Esophagus squamous epithelium (tissue), 5 donors: Measurements from ENCODE around the gene ITGB5. TPM values are rescaled to one million over a fixed set of nuclear protein-coding genes. Genes with fewer than 3 reads are reported as not detected.
A peak's percentile ranks its signal among the peaks of the same experiment; 100 is the strongest.

Experiments used
- DNase-seq: peaks from one replicate; lab custom pipeline; 2025; lab: John Stamatoyannopoulos, UW
- H3K27ac ChIP-seq, 4 donors: fragments of 200-600 bp; sonication (generic); one replicate each; pipeline ENCODE4 v1.5.1; 2016 to 2019; ENCODE audit warnings: mild to moderate bottlenecking in 1 of 4
- H3K27me3 ChIP-seq, 4 donors: fragments of 200-600 bp; sonication (generic); 1 replicate in 3 of 4; 2 replicates in 1 of 4; pipeline versions ENCODE4 v1.5.1 to v1.6.0; 2017 to 2021; ENCODE audit warnings: antibody characterized with exemption in 1 of 4
- H3K36me3 ChIP-seq, 3 donors: fragments of 200-600 bp; sonication (generic); one replicate each; pipeline ENCODE4 v1.5.1; 2016 to 2019
- H3K4me1 ChIP-seq, 3 donors: fragments of 200-600 bp; sonication (generic); one replicate each; pipeline ENCODE4 v1.5.1; 2017 to 2019
- H3K4me3 ChIP-seq, 4 donors: fragments of 200-600 bp; sonication (generic); 1 replicate in 3 of 4; 2 replicates in 1 of 4; pipeline ENCODE4 v1.5.1; 2016 to 2019; ENCODE audit warnings: mild to moderate bottlenecking in 2 of 4, moderate library complexity in 1 of 4
- H3K9me3 ChIP-seq, 3 donors: fragments of 200-600 bp; sonication (generic); one replicate each; pipeline ENCODE4 v1.5.1; 2016 to 2019
- CTCF ChIP-seq, 6 experiments: fragments of 450-650 bp in 4 of 6; fragments of 200-600 bp in 2 of 6; sonication (generic) in 2 of 6; IDR thresholded peaks; one replicate each; pipeline ENCODE4 v1.5.1; 2016 to 2019; ENCODE audit warnings: antibody characterized with exemption in 6 of 6, mild to moderate bottlenecking in 4 of 6, moderate library complexity in 4 of 6
- POLR2A ChIP-seq, 4 donors: fragments of 450-650 bp; IDR thresholded peaks; one replicate each; pipeline ENCODE4 v1.6.1; 2017; ENCODE audit warnings: antibody characterized with exemption in 4 of 4, mild to moderate bottlenecking in 4 of 4, moderate library complexity in 3 of 4
- WGBS, 2 donors: methylation state at CpG; one replicate each; pipeline ENCODE4 v1.1.5; 2018; 5-methylcytosine and 5-hydroxymethylcytosine counted together
- intact Hi-C: fragments of 100-400 bp; cut with DNase I; formaldehyde crosslinking; loops from one replicate; pipeline ENCODE4 v1.15.0; 2022
- total RNA-seq, 4 donors: library from RNA; depleted of rRNA; stranded (reverse); fragments of >200 nt; gene quantifications; one replicate each; pipeline ENCODE4 v1.1.0, GENCODE V29; 2016
- donor health status: DM: yes; HTN: yes; CAD: no.

ITGB5 gene
- total RNA-seq, 4 donors from 2014 or later: 68.4 to 114 (median 79.7) TPM

- Histone ChIP-seq H3K4me3 (no peak overlapping the region), H3K27ac (peak overlapping the region in 3 of 4 donors; percentile 77 to 86 (median 81)), H3K9me3 (no peaks in the 10 kb centered on the region), H3K4me1 (peaks cover 18 to 64% (median 33%) of the 10 kb centered on the region in 3 donors), H3K27me3 (no peaks in the 10 kb centered on the region), H3K36me3 (peaks cover 0 to 55% (median 3%) of the 10 kb centered on the region in 3 donors)
- intact Hi-C loops: no loop called here
- WGBS, 2 donors: 96 to 97% methylated on average over 5 to 6 of the region's 6 CpGs
- DNase-seq: no peak
- no peak for TF ChIP-seq POLR2A (IDR thresholded peaks at IDR 0.05)
- TF ChIP-seq CTCF (IDR thresholded peaks at IDR 0.05): no peak
These were observed 70.1 kb downstream of the ITGB5 start for GRCh38 chr3:124817079-124817478.

GRCh38 chr3:124816206-124816605, 71.0 kb downstream of the ITGB5 start:
- intact Hi-C loops: no loop called here
- Histone ChIP-seq H3K27me3 (no peaks in the 10 kb centered on the region), H3K36me3 (peaks cover 0 to 47% (median 3%) of the 10 kb centered on the region in 3 donors), H3K27ac (peak overlapping the region; percentile 18 to 86 (median 79)), H3K4me1 (peaks cover 23 to 72% (median 39%) of the 10 kb centered on the region in 3 donors), H3K4me3 (no peak overlapping the region), H3K9me3 (no peaks in the 10 kb centered on the region)
- DNase-seq: no peak
- TF ChIP-seq CTCF (IDR thresholded peaks at IDR 0.05): no peak
- TF ChIP-seq POLR2A (IDR thresholded peaks at IDR 0.05): no peak
- 40 to 69% methylated on average over 4 of the region's 4 CpGs for WGBS, 2 donors

- WGBS, 2 donors: 79 to 97% methylated on average over 3 to 5 of the region's 5 CpGs
- intact Hi-C loops: no loop called here
- H3K4me1 ChIP-seq: peaks cover 23 to 75% (median 39%) of the 10 kb centered on the region in 3 donors
- peaks cover 0 to 42% (median 3%) of the 10 kb centered on the region in 3 donors for H3K36me3 ChIP-seq
- no peak overlapping the region for H3K4me3 ChIP-seq
- H3K9me3 ChIP-seq: no peaks in the 10 kb centered on the region
- DNase-seq: no peak
- H3K27ac ChIP-seq: peak overlapping the region; percentile 63 to 86 (median 79)
- H3K27me3 ChIP-seq: no peaks in the 10 kb centered on the region
- TF ChIP-seq POLR2A (IDR thresholded peaks at IDR 0.05): no peak
- TF ChIP-seq CTCF (IDR thresholded peaks at IDR 0.05): no peak
These were observed 71.4 kb downstream of the ITGB5 start for GRCh38 chr3:124815781-124816180.

GRCh38 chr3:124814620-124815421, 72.3 kb downstream of the ITGB5 start:
- Histone ChIP-seq H3K27me3 (no peaks in the 10 kb centered on the region), H3K4me3 (no peak overlapping the region), H3K4me1 (peaks cover 23 to 78% (median 39%) of the 10 kb centered on the region in 3 donors), H3K27ac (peak overlapping the region; percentile 63 to 86 (median 79)), H3K36me3 (peaks cover 0 to 33% (median 3%) of the 10 kb centered on the region in 3 donors), H3K9me3 (no peaks in the 10 kb centered on the region)
- DNase-seq: no peak
- intact Hi-C loops: no loop called here
- WGBS, 2 donors: 33 to 61% methylated on average over 6 of the region's 11 CpGs
- TF ChIP-seq POLR2A (IDR thresholded peaks at IDR 0.05) (no peak), CTCF (IDR thresholded peaks at IDR 0.05) (no peak)

GRCh38 chr3:124813541-124813940, 73.6 kb downstream of the ITGB5 start:
- Histone ChIP-seq H3K4me1 (peaks cover 23 to 79% (median 39%) of the 10 kb centered on the region in 3 donors), H3K36me3 (peaks cover 0 to 24% (median 3%) of the 10 kb centered on the region in 3 donors), H3K4me3 (peak overlapping the region in 1 of 4 donors; percentile 10), H3K27ac (peak overlapping the region; percentile 77 to 90 (median 84)), H3K9me3 (no peaks in the 10 kb centered on the region), H3K27me3 (no peaks in the 10 kb centered on the region)
- intact Hi-C loops: no loop called here
- no peak for DNase-seq
- no peak for TF ChIP-seq POLR2A (IDR thresholded peaks at IDR 0.05)
- TF ChIP-seq CTCF (IDR thresholded peaks at IDR 0.05): no peak
